Liver (tissue), 9 donors: ENCODE results near the gene ACSS1. TPM values are rescaled to one million over a fixed set of nuclear protein-coding genes. Genes with fewer than 3 reads are reported as not detected.

Experiments used
- DNase-seq: peaks from one replicate; pipeline ENCODE4 v3.0.0-alpha.2; 2017; ENCODE audit warnings: low spot score
- H3K27ac ChIP-seq, 2 donors: one replicate each; pipeline ENCODE4 v1.7.0; 2013; ENCODE audit warnings: inconsistent platforms in 2 of 2, low read length in 2 of 2, control low read depth in 1 of 2, low read depth in 1 of 2, mild to moderate bottlenecking in 1 of 2
- H3K27me3 ChIP-seq, 4 donors: one replicate each; pipeline versions ENCODE4 v1.6.1 to v1.7.0; 2013; ENCODE audit warnings: low read length in 3 of 4, inconsistent platforms in 1 of 4, mild to moderate bottlenecking in 1 of 4, moderate library complexity in 1 of 4; ENCODE audit not compliant: control insufficient read depth in 4 of 4, insufficient read depth in 4 of 4
- H3K36me3 ChIP-seq, 4 donors: one replicate each; pipeline versions ENCODE4 v1.6.1 to v1.7.0; 2013; ENCODE audit warnings: low read length in 3 of 4, mild to moderate bottlenecking in 3 of 4, low read depth in 1 of 4, moderate library complexity in 1 of 4; ENCODE audit not compliant: control insufficient read depth in 4 of 4, insufficient read depth in 3 of 4
- H3K4me1 ChIP-seq, 4 donors: one replicate each; pipeline versions ENCODE4 v1.6.1 to v1.7.0; 2013; ENCODE audit warnings: low read length in 3 of 4, mild to moderate bottlenecking in 3 of 4, moderate library complexity in 1 of 4; ENCODE audit not compliant: control insufficient read depth in 4 of 4, insufficient read depth in 4 of 4
- H3K4me3 ChIP-seq, 3 donors: one replicate each; pipeline versions ENCODE4 v1.6.1 to v1.7.0; 2013; ENCODE audit warnings: low read length in 3 of 3, control low read depth in 1 of 3, low read depth in 1 of 3, mild to moderate bottlenecking in 1 of 3
- H3K9ac ChIP-seq, 2 donors: one replicate each; pipeline ENCODE4 v1.7.0; 2013; ENCODE audit warnings: low read length in 2 of 2, mild to moderate bottlenecking in 2 of 2, moderate library complexity in 2 of 2, control low read depth in 1 of 2, low read depth in 1 of 2
- H3K9me3 ChIP-seq, 4 donors: one replicate each; pipeline versions ENCODE4 v1.6.1 to v1.7.0; 2013; ENCODE audit warnings: low read length in 3 of 4; ENCODE audit not compliant: control insufficient read depth in 4 of 4
- ATF3 ChIP-seq: IDR thresholded peaks from 2 replicates; pipeline ENCODE4 v1.6.1; 2016; ENCODE audit warnings: antibody characterized with exemption
- CTCF ChIP-seq: fragments of 150-350 bp; IDR thresholded peaks from 2 replicates; pipeline ENCODE4 v1.5.1; 2017; ENCODE audit warnings: improper control_type of control experiment, low read depth, low read length; ENCODE audit not compliant: missing input control
- EGR1 ChIP-seq, 2 donors: IDR thresholded peaks; 2 replicates each; pipeline ENCODE4 v1.6.1; 2016 to 2018; ENCODE audit warnings: antibody characterized with exemption in 2 of 2, low read depth in 2 of 2
- FOXA1 ChIP-seq: IDR thresholded peaks from 2 replicates; pipeline ENCODE4 v1.6.1; 2016; ENCODE audit warnings: antibody characterized with exemption
- FOXA2 ChIP-seq: IDR thresholded peaks from 2 replicates; pipeline ENCODE4 v1.6.1; 2016; ENCODE audit warnings: antibody characterized with exemption
- GABPA ChIP-seq, 2 donors: IDR thresholded peaks in 1 of 2; conservative IDR thresholded peaks in 1 of 2; 2 replicates each; pipeline ENCODE4 v1.6.1; 2016; ENCODE audit warnings: antibody characterized with exemption in 2 of 2, mild to moderate bottlenecking in 1 of 2, moderate library complexity in 1 of 2
- HNF4A ChIP-seq, 2 donors: conservative IDR thresholded peaks; 2 replicates each; pipeline ENCODE4 v1.6.1; 2016; ENCODE audit warnings: antibody characterized with exemption in 2 of 2, mild to moderate bottlenecking in 2 of 2
- HNF4G ChIP-seq: IDR thresholded peaks from 2 replicates; pipeline ENCODE4 v1.6.1; 2016; ENCODE audit warnings: antibody characterized with exemption
- JUND ChIP-seq, 2 donors: IDR thresholded peaks; 2 replicates each; pipeline ENCODE4 v1.6.1; 2016; ENCODE audit warnings: antibody characterized with exemption in 2 of 2
- NR2F2 ChIP-seq: IDR thresholded peaks from 2 replicates; pipeline ENCODE4 v1.6.1; 2016; ENCODE audit warnings: antibody characterized with exemption
- RAD21 ChIP-seq, 2 donors: IDR thresholded peaks; 2 replicates each; pipeline ENCODE4 v1.6.1; 2016; ENCODE audit warnings: antibody characterized with exemption in 2 of 2, mild to moderate bottlenecking in 2 of 2
- REST ChIP-seq: IDR thresholded peaks from 2 replicates; pipeline ENCODE4 v1.6.1; 2016; ENCODE audit warnings: antibody characterized with exemption, mild to moderate bottlenecking
- RXRA ChIP-seq, 2 donors: IDR thresholded peaks; 2 replicates each; pipeline ENCODE4 v1.6.1; 2017 to 2018; ENCODE audit warnings: antibody characterized with exemption in 2 of 2, mild to moderate bottlenecking in 1 of 2
- SP1 ChIP-seq: IDR thresholded peaks from 2 replicates; pipeline ENCODE4 v1.6.1; 2018; ENCODE audit warnings: antibody characterized with exemption, mild to moderate bottlenecking
- TAF1 ChIP-seq: conservative IDR thresholded peaks from 2 replicates; pipeline ENCODE4 v1.6.1; 2016; ENCODE audit warnings: antibody characterized with exemption, mild to moderate bottlenecking
- YY1 ChIP-seq: IDR thresholded peaks from 2 replicates; pipeline ENCODE4 v1.6.1; 2016; ENCODE audit warnings: antibody characterized with exemption, mild to moderate bottlenecking
- WGBS: extraction: QIAGEN DNeasy Blood & Tissue Kit; methylation state at CpG from one replicate; pipeline ENCODE4 v1.1.7; 2013; 5-methylcytosine and 5-hydroxymethylcytosine counted together
- polyA plus RNA-seq, 2 donors: library from polyadenylated mRNA; stranded (reverse) in 1 of 2; unstranded in 1 of 2; fragments of 200-250 nt in 1 of 2; fragments of >200 nt in 1 of 2; fragmentation: Nextera tagmentation in 1 of 2; extraction: Ambion mirVana in 1 of 2; gene quantifications; one replicate each; pipeline versions ENCODE4 v1.2.1 to v1.2.3, GENCODE V29; 2013 to 2015
- total RNA-seq, 2 donors: library from RNA; depleted of rRNA; stranded (reverse); fragments of >200 nt; gene quantifications; one replicate each; pipeline ENCODE4 v1.2.3, GENCODE V29; 2014
- TF ChIP-seq, protein P1 (sequence below): IDR thresholded peaks from 2 replicates; pipeline ENCODE4 v1.6.1; 2016; ENCODE audit warnings: antibody characterized with exemption
- TF ChIP-seq, protein P2 (sequence below): IDR thresholded peaks from 2 replicates; pipeline ENCODE4 v1.6.1; 2016; ENCODE audit warnings: antibody characterized with exemption
- donor health status: healthy.
- donor health status: healthy.
- donor health status: healthy.
- donor health status: healthy.
- donor health status: healthy.

The ACSS1 gene
- total and polyA plus RNA-seq, 4 donors, result 5.3 to 87.5 (median 22.1) TPM

- DNase-seq, result no peak
- TF ChIP-seq ATF3 (no peak), FOXA2 (no peak), NR2F2 (no peak), RAD21 (IDR thresholded peaks at IDR 0.05) (no peak), TAF1 (no peak), YY1 (no peak), JUND (IDR thresholded peaks at IDR 0.05) (no peak), HNF4A (conservative IDR thresholded peaks at IDR 0.05) (no peak), RXRA (IDR thresholded peaks at IDR 0.05) (no peak), FOXA1 (no peak), EGR1 (IDR thresholded peaks at IDR 0.05; ENCODE audit: low read depth in 2 of 2) (no peak), SP1 (no peak)
- TF ChIP-seq, protein P1, sequence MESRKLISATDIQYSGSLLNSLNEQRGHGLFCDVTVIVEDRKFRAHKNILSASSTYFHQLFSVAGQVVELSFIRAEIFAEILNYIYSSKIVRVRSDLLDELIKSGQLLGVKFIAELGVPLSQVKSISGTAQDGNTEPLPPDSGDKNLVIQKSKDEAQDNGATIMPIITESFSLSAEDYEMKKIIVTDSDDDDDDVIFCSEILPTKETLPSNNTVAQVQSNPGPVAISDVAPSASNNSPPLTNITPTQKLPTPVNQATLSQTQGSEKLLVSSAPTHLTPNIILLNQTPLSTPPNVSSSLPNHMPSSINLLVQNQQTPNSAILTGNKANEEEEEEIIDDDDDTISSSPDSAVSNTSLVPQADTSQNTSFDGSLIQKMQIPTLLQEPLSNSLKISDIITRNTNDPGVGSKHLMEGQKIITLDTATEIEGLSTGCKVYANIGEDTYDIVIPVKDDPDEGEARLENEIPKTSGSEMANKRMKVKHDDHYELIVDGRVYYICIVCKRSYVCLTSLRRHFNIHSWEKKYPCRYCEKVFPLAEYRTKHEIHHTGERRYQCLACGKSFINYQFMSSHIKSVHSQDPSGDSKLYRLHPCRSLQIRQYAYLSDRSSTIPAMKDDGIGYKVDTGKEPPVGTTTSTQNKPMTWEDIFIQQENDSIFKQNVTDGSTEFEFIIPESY, result no peak
- no peak overlapping the region for H3K9ac ChIP-seq
- H3K9me3 ChIP-seq, result no peaks in the 10 kb centered on the region
- H3K36me3 ChIP-seq, result no peaks in the 10 kb centered on the region
- H3K27me3 ChIP-seq, result no peaks in the 10 kb centered on the region
- WGBS, result 95% methylated on average over 5 of the region's 5 CpGs
- no peaks in the 10 kb centered on the region for H3K4me1 ChIP-seq
- H3K4me3 ChIP-seq, result no peak overlapping the region
- no peak overlapping the region for H3K27ac ChIP-seq
Observed at GRCh38 chr20:25030007-25030648, 27.8 kb downstream of the ACSS1 start.

GRCh38 chr20:25025986-25026605 lies 31.8 kb downstream of the ACSS1 start:
- H3K27ac ChIP-seq, result no peak overlapping the region
- no peaks in the 10 kb centered on the region for H3K36me3 ChIP-seq
- 95% methylated on average over 4 of the region's 4 CpGs for WGBS
- no peak for DNase-seq
- TF ChIP-seq EGR1 (IDR thresholded peaks at IDR 0.05; ENCODE audit: low read depth in 2 of 2), result no peak
- no peak for TF ChIP-seq GABPA (IDR thresholded peaks at IDR 0.05 in 1 of 2, conservative IDR thresholded peaks at IDR 0.05 in 1 of 2)
- no peak for TF ChIP-seq RXRA (IDR thresholded peaks at IDR 0.05)
- TF ChIP-seq NR2F2, result no peak
- TF ChIP-seq, protein P1, result no peak
- no peak for TF ChIP-seq FOXA1
- TF ChIP-seq YY1, result no peak
- no peak for TF ChIP-seq TAF1
- TF ChIP-seq SP1, result no peak
- TF ChIP-seq, protein P2, sequence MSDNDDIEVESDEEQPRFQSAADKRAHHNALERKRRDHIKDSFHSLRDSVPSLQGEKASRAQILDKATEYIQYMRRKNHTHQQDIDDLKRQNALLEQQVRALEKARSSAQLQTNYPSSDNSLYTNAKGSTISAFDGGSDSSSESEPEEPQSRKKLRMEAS, result no peak
- TF ChIP-seq RAD21 (IDR thresholded peaks at IDR 0.05), result no peak
- TF ChIP-seq HNF4A (conservative IDR thresholded peaks at IDR 0.05), result no peak
- TF ChIP-seq REST, result no peak
- TF ChIP-seq ATF3, result no peak
- no peak for TF ChIP-seq HNF4G
- no peak for TF ChIP-seq CTCF
- TF ChIP-seq JUND (IDR thresholded peaks at IDR 0.05), result no peak
- TF ChIP-seq FOXA2, result no peak
- no peaks in the 10 kb centered on the region for H3K4me1 ChIP-seq
- no peak overlapping the region for H3K4me3 ChIP-seq
- H3K27me3 ChIP-seq, result no peaks in the 10 kb centered on the region
- H3K9ac ChIP-seq, result no peak overlapping the region
- H3K9me3 ChIP-seq, result no peaks in the 10 kb centered on the region
